Measurements from ENCODE around the gene ZNF532.

DNA sequence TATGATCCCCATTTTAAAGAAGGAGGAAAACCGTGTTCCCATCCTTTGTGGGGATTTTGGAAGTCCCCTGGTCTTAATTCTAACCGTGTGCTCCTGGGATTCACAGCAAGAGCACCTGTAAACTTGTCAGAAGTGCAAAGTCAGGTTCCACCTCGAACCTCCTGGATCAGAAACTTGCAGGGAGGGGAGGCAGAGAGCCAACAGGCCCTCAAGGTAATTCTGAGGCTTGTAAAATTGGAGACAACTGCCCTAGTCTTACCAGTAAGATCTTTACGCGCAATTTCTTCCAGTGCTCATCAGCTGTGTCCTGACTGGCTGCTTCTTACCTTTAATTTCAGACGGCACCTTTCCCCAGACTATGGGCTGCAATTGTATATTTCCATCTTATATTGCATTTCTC, 161.7 kb downstream of the ZNF532 start:
- TF ChIP-seq EZH2phosphoT487 (IDR thresholded peaks at IDR 0.05; ENCODE audit: low read depth) (no peak), CTCF (IDR thresholded peaks at IDR 0.05; ENCODE audit: low read depth, low read length) (no peak)

Data from OCI-LY3 (cell line).